Mucosa of rectum (tissue), 2 donors: ENCODE data around the gene LMCD1.
"Not testable (repeated sequence)": the region's sequence is repeated elsewhere in the genome, so short reads cannot be mapped to it uniquely, and the experiment has no call there.

ENCODE experiments used
- H3K27ac ChIP-seq, 2 donors: one replicate each; pipeline ENCODE4 v1.7.0; 2013; ENCODE audit warnings: inconsistent platforms in 2 of 2, low read depth in 2 of 2, low read length in 2 of 2
- H3K27me3 ChIP-seq, 2 donors: one replicate each; pipeline ENCODE4 v1.7.0; 2013; ENCODE audit warnings: low read length in 2 of 2; ENCODE audit not compliant: control insufficient read depth in 2 of 2, insufficient read depth in 2 of 2
- H3K36me3 ChIP-seq, 2 donors: one replicate each; pipeline ENCODE4 v1.7.0; 2013; ENCODE audit warnings: low read length in 2 of 2; ENCODE audit not compliant: control insufficient read depth in 2 of 2, insufficient read depth in 2 of 2
- H3K4me1 ChIP-seq, 2 donors: one replicate each; pipeline ENCODE4 v1.7.0; 2013; ENCODE audit warnings: low read length in 2 of 2, mild to moderate bottlenecking in 1 of 2; ENCODE audit not compliant: control insufficient read depth in 2 of 2, insufficient read depth in 2 of 2
- H3K4me3 ChIP-seq, 2 donors: one replicate each; pipeline ENCODE4 v1.7.0; 2013; ENCODE audit warnings: low read length in 2 of 2
- H3K9ac ChIP-seq, 2 donors: one replicate each; pipeline ENCODE4 v1.7.0; 2013; ENCODE audit warnings: low read length in 2 of 2, low read depth in 1 of 2, mild to moderate bottlenecking in 1 of 2
- H3K9me3 ChIP-seq, 2 donors: one replicate each; pipeline ENCODE4 v1.7.0; 2013; ENCODE audit warnings: low read length in 2 of 2; ENCODE audit not compliant: control insufficient read depth in 2 of 2
- donor health status: healthy.
- donor health status: Normal muscosa, but diverticular disease.

Gene LMCD1

DNA sequence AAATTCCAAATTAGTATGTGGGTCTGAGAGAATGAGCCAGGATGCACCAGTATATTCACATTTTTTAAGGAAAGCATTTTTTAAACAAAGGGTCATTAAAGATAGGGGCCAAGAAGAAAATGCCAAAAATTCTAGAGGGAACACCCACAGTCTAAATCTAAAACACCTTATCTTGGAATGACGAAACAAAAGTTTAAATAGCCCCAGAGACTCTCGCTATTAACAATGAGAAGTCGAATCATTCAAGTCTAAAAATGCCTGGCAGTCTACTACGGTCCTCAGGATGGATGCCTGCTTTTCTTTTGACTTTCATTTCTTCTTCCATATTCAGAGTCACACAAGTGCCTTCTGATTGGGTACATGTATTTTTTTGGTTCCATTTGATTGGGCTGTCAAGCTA, 76.7 kb downstream of the LMCD1 start:
- no peak overlapping the region for H3K27ac ChIP-seq
- H3K36me3 ChIP-seq = no peaks in the 10 kb centered on the region
- no peak overlapping the region for H3K9ac ChIP-seq
- H3K4me1 ChIP-seq = no peaks in the 10 kb centered on the region
- H3K27me3 ChIP-seq = no peaks in the 10 kb centered on the region
- no peaks in the 10 kb centered on the region for H3K9me3 ChIP-seq
- no peak overlapping the region for H3K4me3 ChIP-seq

DNA sequence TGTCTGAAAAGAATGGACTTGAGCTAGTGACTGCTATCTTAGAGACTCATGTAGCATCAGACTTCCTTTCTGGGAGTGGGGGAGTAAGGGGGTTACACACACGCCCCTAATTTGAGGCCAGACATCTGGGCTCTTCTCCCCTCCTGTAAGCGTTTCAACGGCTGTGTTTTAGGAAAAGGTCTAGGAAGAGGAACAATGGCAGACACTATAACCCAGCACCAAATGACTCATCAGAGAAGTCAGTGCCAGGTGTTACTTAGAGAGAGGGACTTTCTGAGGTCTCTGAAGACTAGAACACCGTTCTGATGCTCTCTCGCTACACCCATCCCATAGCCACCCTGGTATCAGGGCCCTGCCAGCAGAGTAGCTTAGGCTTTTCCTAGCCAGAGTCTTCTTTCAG, 77.5 kb downstream of the LMCD1 start:
- H3K9ac ChIP-seq = no peak overlapping the region
- no peak overlapping the region for H3K27ac ChIP-seq

GRCh38 chr3:8579943-8580342, 78.3 kb downstream of the LMCD1 start:
- Histone ChIP-seq H3K36me3 (no peaks in the 10 kb centered on the region), H3K27ac (no peak overlapping the region)

More for the DNA sequence above, 77.5 kb downstream of the LMCD1 start:
- no peaks in the 10 kb centered on the region for H3K27me3 ChIP-seq
- H3K36me3 ChIP-seq = no peaks in the 10 kb centered on the region
- H3K4me3 ChIP-seq = no peak overlapping the region
- no peaks in the 10 kb centered on the region for H3K4me1 ChIP-seq
- H3K9me3 ChIP-seq = no peaks in the 10 kb centered on the region

GRCh38 chr3:8580434-8580833, 78.8 kb downstream of the LMCD1 start:
- not testable (repeated sequence) for H3K9me3 ChIP-seq, H3K27ac ChIP-seq, H3K4me1 ChIP-seq

More at GRCh38 chr3:8579943-8580342, 78.3 kb downstream of the LMCD1 start:
- Histone ChIP-seq H3K9me3 (no peaks in the 10 kb centered on the region), H3K9ac (no peak overlapping the region), H3K4me3 (no peak overlapping the region), H3K27me3 (no peaks in the 10 kb centered on the region), H3K4me1 (no peaks in the 10 kb centered on the region)

DNA sequence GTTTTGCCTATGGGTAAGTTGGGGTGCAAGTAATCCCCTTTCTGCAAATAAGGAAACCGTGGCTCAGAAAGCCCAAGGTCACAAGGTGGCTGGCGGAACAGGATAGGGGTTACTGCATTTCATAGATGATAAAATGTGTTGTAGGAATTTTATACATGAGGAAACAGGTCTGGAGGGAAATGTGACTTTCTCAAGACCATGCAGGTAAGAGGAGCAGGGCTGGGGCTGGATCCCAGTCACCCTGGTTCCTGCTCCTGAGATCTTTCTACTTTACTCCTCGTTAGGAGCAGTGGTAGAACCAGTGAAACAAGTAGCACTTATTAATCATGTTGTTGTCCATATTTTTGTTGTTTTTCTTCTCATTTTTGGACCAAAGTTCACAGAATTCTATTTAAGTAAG, 79.8 kb downstream of the LMCD1 start:
- H3K4me3 ChIP-seq = no peak overlapping the region
- no peaks in the 10 kb centered on the region for H3K4me1 ChIP-seq
- H3K27me3 ChIP-seq = no peaks in the 10 kb centered on the region
- H3K9ac ChIP-seq = no peak overlapping the region
- H3K9me3 ChIP-seq = no peaks in the 10 kb centered on the region
- no peaks in the 10 kb centered on the region for H3K36me3 ChIP-seq
- H3K27ac ChIP-seq = no peak overlapping the region

More at GRCh38 chr3:8580434-8580833, 78.8 kb downstream of the LMCD1 start:
- not testable (repeated sequence) for H3K9ac ChIP-seq, H3K4me3 ChIP-seq, H3K27me3 ChIP-seq, H3K36me3 ChIP-seq

GRCh38 chr3:8581806-8582445, 80.3 kb downstream of the LMCD1 start:
- H3K27ac ChIP-seq = no peak overlapping the region
- no peak overlapping the region for H3K4me3 ChIP-seq
- H3K4me1 ChIP-seq = no peaks in the 10 kb centered on the region
- no peaks in the 10 kb centered on the region for H3K9me3 ChIP-seq
- no peaks in the 10 kb centered on the region for H3K27me3 ChIP-seq
- no peak overlapping the region for H3K9ac ChIP-seq
- H3K36me3 ChIP-seq = no peaks in the 10 kb centered on the region

DNA sequence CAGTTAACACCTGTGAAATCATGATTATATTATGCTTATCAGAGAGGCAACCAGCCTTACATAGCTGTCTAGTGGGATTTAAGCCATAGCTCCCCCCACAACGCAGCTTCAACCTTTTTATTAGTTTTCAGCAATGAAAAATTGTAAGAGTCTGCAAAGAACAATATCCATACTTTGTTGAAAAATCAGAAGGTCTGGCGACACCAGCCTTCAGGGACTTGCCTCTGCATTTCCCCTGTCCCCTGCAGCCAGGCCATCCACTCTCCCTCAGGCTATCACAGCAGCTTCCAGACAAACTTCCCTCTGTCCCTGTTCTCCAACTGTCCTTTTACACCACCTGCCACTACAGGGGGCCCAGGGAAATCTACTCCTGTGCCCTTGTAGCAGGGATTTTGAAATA, 83.0 kb downstream of the LMCD1 start:
- Histone ChIP-seq H3K4me1 (no peaks in the 10 kb centered on the region), H3K9me3 (no peaks in the 10 kb centered on the region), H3K27me3 (no peaks in the 10 kb centered on the region), H3K4me3 (no peak overlapping the region), H3K9ac (no peak overlapping the region), H3K36me3 (no peaks in the 10 kb centered on the region), H3K27ac (no peak overlapping the region)

- H3K27me3 ChIP-seq = no peaks in the 10 kb centered on the region
- H3K4me1 ChIP-seq = no peaks in the 10 kb centered on the region
- no peak overlapping the region for H3K27ac ChIP-seq
Observed at GRCh38 chr3:8589880-8590556, 88.4 kb downstream of the LMCD1 start.

DNA sequence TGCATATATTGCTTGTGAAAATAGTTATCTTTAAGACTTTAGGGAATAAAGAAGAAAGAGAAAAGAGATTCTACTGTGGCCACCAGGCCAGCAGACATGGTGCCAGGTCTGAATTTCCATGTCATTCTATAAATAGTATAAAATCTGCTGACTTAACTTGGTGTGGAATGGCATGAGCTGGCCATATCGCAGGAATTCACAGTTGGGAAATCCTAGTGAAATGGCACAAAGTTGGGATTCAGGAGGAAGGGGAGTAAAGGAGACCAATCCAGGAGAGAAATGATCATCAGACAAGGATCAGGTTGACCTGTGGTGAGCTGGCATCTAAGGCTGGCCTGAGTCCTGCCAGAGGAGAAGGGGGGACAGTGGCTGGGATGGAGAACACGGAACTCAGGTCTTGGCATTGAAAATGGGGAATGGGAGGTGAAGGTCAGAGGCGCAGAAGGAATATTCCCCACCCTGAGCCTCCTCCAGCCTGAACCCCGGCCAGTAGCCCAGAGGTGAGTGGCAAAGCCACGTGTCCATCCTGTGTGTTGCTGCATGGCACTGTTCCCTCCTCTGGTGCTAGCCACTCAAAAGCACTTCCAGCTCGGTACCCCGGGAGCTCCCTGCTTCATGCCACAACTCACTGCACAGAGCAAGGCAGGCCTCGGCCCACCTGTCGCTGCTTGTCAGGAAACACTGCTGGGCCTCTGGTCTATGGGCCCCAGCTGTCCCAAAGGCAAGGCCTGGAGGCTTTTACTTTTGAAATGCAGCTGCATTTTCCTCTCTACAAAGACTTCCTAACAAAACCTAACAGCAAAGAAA, 91.6 kb downstream of the LMCD1 start:
- H3K4me3 ChIP-seq = no peak overlapping the region

More at GRCh38 chr3:8589880-8590556, 88.4 kb downstream of the LMCD1 start:
- Histone ChIP-seq H3K36me3 (no peaks in the 10 kb centered on the region), H3K4me3 (no peak overlapping the region), H3K9ac (no peak overlapping the region), H3K9me3 (no peaks in the 10 kb centered on the region)

DNA sequence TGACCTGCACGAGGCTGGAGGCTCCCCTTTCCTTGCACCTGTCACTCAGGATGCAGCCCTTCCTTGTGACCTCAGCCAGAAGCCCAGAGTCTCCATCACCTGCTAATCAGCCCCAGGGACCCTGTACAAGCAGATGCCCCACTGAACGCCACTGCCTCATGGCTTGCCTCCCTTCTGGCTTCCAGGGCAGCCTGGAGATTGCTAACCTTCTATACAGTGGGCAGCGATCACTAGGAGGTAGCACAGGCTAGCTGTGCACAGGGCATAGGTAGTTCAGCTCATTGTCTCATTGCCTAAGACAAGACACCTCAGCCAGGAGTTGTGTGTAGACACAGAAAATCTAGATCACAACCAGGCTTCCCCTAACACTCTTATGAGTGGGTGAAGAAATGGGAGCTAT, 93.6 kb downstream of the LMCD1 start:
- H3K9me3 ChIP-seq = no peaks in the 10 kb centered on the region
- H3K27ac ChIP-seq = no peak overlapping the region
- no peaks in the 10 kb centered on the region for H3K27me3 ChIP-seq
- H3K4me3 ChIP-seq = no peak overlapping the region
- no peak overlapping the region for H3K9ac ChIP-seq
- H3K36me3 ChIP-seq = no peaks in the 10 kb centered on the region
- H3K4me1 ChIP-seq = no peaks in the 10 kb centered on the region

More for the DNA sequence above, 91.6 kb downstream of the LMCD1 start:
- H3K4me1 ChIP-seq = no peaks in the 10 kb centered on the region
- H3K36me3 ChIP-seq = no peaks in the 10 kb centered on the region
- H3K27me3 ChIP-seq = no peaks in the 10 kb centered on the region
- no peaks in the 10 kb centered on the region for H3K9me3 ChIP-seq
- H3K9ac ChIP-seq = no peak overlapping the region
- H3K27ac ChIP-seq = no peak overlapping the region
